ACC112 (cell line): ENCODE results near the gene CARMIL1.
A peak's percentile ranks its signal among the peaks of the same experiment; 100 is the strongest.

Experiments
- H2AFZ ChIP-seq: fragments of 200-600 bp; sonication (generic); one replicate; pipeline ENCODE4 v1.6.0; 2017; ENCODE audit warnings: antibody characterized with exemption, low read length; ENCODE audit not compliant: unreplicated experiment
- H3K27ac ChIP-seq: fragments of 200-600 bp; sonication (generic); 2 replicates; pipeline ENCODE4 v1.5.1; 2014; ENCODE audit warnings: low read depth, mild to moderate bottlenecking, antibody characterized with exemption, low read length, moderate library complexity
- H3K27me3 ChIP-seq: fragments of 200-600 bp; sonication (generic); 2 replicates; pipeline ENCODE4 v1.6.1; 2014; ENCODE audit warnings: mild to moderate bottlenecking, antibody characterized with exemption, low read length, moderate library complexity, mixed read lengths; ENCODE audit not compliant: insufficient read depth
- H3K36me3 ChIP-seq: fragments of 200-600 bp; sonication (generic); 2 replicates; pipeline ENCODE4 v1.6.1; 2016; ENCODE audit warnings: mild to moderate bottlenecking, antibody characterized with exemption, low read length, moderate library complexity, mixed read lengths; ENCODE audit not compliant: insufficient read depth
- H3K4me1 ChIP-seq: fragments of 200-600 bp; sonication (generic); one replicate; pipeline ENCODE4 v1.6.1; 2016; ENCODE audit warnings: low read length, mixed read lengths; ENCODE audit not compliant: insufficient read depth, unreplicated experiment, control insufficient read depth
- H3K4me3 ChIP-seq: fragments of 200-600 bp; sonication (generic); 2 replicates; pipeline ENCODE4 v1.5.1; 2014; ENCODE audit warnings: mild to moderate bottlenecking, low read depth, low read length
- H3K79me2 ChIP-seq: fragments of 200-600 bp; sonication (generic); one replicate; pipeline ENCODE4 v1.6.0; 2016; ENCODE audit warnings: low read length; ENCODE audit not compliant: control insufficient read depth, unreplicated experiment, insufficient read depth

CARMIL1 gene

DNA sequence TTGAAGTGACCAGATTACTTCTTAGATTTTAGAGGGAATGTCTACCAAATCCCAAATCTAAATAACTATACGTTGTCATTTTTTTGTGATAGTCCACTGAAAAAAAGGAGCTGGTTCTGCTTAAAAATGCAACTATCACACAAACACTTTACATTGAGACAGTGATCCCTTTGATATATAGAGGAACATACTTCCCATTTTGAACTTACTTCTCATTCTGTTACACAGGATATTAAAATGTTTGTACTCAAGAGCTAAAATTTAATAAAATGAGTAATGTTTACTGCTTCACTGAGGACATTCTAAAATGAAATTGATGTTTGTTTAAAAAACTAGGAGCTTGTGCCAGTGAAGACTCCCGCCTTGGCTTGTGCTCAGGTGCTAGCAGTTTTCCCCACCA lies 174.1 kb downstream of the CARMIL1 start:
- H3K27ac ChIP-seq, result no peak overlapping the region
- H3K4me1 ChIP-seq, result peaks cover 10% of the 10 kb centered on the region
- H3K36me3 ChIP-seq, result no peaks in the 10 kb centered on the region
- no peak overlapping the region for H3K4me3 ChIP-seq
- no peak overlapping the region for H2AFZ ChIP-seq
- no peaks in the 10 kb centered on the region for H3K79me2 ChIP-seq
- H3K27me3 ChIP-seq, result no peaks in the 10 kb centered on the region

DNA sequence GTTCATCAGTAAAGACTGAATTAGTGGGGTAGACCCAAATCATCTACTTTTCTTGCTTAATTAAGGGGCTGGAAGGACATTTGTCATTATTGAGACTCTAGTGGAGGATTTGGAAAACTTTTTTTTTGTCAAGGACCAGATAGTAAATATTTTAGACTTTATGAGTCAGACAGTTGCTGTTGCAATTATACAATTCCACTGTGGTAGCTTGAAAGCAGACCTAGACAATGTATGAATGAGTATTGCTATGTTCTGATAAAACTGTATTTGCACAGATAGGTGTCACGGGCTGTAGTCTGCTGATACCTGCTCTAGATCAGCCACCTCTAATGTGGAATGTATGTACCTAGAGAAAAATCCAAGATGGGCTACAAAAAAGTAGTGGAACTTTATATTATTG lies 175.0 kb downstream of the CARMIL1 start:
- Histone ChIP-seq H3K27me3 (no peaks in the 10 kb centered on the region), H2AFZ (no peak overlapping the region), H3K4me1 (peaks cover 17% of the 10 kb centered on the region), H3K4me3 (no peak overlapping the region), H3K79me2 (no peaks in the 10 kb centered on the region), H3K36me3 (no peaks in the 10 kb centered on the region), H3K27ac (no peak overlapping the region)

GRCh38 chr6:25456249-25457040 lies 177.3 kb downstream of the CARMIL1 start:
- Histone ChIP-seq H3K27ac (no peak overlapping the region), H3K79me2 (no peaks in the 10 kb centered on the region)

DNA sequence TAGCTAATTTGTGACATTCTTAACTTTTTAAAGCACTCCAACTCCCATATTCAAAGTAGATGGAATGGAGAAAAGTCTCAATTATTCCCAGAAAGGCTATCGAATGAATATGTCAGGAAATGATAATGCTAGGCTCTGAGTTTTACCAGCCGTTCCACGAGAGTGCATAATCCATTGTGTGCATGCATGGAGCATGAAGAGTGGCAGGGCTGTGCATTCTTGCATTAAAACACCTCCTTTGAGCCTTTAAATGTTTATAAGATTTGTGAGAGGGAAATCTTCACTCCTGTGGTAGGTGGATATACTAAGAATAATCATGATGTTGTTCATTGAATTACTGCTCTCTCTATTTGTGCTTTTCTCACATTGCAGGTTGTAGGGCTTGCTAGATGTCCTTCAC lies 178.3 kb downstream of the CARMIL1 start:
- H3K27me3 ChIP-seq, result no peaks in the 10 kb centered on the region
- H3K36me3 ChIP-seq, result no peaks in the 10 kb centered on the region

More at GRCh38 chr6:25456249-25457040, 177.3 kb downstream of the CARMIL1 start:
- Histone ChIP-seq H3K4me3 (no peak overlapping the region), H3K27me3 (no peaks in the 10 kb centered on the region), H2AFZ (no peak overlapping the region), H3K36me3 (no peaks in the 10 kb centered on the region), H3K4me1 (peaks cover 21% of the 10 kb centered on the region)

DNA sequence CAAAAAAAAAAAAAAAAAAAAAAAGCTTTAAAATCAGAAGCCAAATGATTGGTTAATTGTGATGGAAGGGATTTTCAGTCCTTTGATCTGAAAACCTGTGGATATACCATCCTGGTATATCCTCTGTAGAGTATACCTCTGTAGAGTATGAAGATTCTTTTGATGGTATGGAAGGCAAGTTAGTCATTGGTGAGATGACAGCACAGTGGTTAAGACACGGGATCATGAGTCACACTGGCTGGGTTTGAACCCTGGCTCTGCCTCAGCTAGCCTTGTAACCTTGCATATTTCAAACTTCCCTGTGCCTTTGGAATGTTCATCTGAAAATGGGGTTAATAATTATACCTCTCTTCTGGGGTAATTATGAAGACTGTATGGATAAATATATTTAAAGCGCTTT lies 179.3 kb downstream of the CARMIL1 start:
- Histone ChIP-seq H3K4me3 (no peak overlapping the region), H3K79me2 (no peaks in the 10 kb centered on the region), H3K4me1 (peaks cover 21% of the 10 kb centered on the region), H3K36me3 (no peaks in the 10 kb centered on the region), H2AFZ (no peak overlapping the region), H3K27me3 (no peaks in the 10 kb centered on the region), H3K27ac (peak overlapping the region; percentile 43)

More for the DNA sequence above, 178.3 kb downstream of the CARMIL1 start:
- Histone ChIP-seq H3K4me1 (peaks cover 21% of the 10 kb centered on the region), H3K27ac (no peak overlapping the region), H2AFZ (no peak overlapping the region), H3K4me3 (no peak overlapping the region), H3K79me2 (no peaks in the 10 kb centered on the region)

DNA sequence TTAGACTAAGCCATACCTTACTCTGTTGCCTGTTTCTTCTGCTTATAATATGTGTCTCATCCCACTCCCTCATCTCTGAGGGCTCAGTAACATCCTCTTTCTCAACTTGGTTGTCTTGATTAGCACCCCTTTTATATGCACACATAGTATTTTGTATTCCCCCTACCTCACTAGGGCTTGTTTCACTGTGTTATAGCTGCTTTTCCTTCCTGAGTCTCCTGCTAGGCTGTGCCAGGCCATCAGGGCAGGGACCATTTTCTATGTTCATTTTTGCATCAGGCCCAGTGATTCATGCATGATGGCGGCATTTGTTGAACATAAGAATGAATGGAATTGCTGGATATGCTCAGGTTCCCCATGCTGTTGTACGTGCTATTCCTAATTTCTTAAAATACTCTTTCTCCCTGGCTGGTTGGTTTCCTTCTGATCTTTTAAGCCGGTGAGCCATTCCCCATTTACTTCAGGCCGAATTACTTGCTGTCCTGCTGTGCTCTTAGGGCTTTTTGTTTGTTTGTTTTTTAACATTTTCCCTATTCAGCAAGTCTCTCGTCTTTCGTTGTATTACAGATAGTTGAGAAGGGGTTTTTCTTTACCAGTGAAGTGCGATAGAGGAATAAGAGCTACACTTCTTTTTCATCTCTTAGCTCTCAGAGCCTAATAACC lies 183.2 kb downstream of the CARMIL1 start:
- H3K4me1 ChIP-seq, result peaks cover 16% of the 10 kb centered on the region
- H3K27ac ChIP-seq, result no peak overlapping the region
- H3K4me3 ChIP-seq, result no peak overlapping the region
- no peaks in the 10 kb centered on the region for H3K79me2 ChIP-seq
- no peak overlapping the region for H2AFZ ChIP-seq
- H3K27me3 ChIP-seq, result no peaks in the 10 kb centered on the region
- H3K36me3 ChIP-seq, result no peaks in the 10 kb centered on the region

GRCh38 chr6:25463441-25463840 lies 184.3 kb downstream of the CARMIL1 start:
- no peak overlapping the region for H3K27ac ChIP-seq

GRCh38 chr6:25464225-25464624 lies 185.1 kb downstream of the CARMIL1 start:
- no peak overlapping the region for H2AFZ ChIP-seq
- H3K4me1 ChIP-seq, result peaks cover 5% of the 10 kb centered on the region
- H3K27me3 ChIP-seq, result no peaks in the 10 kb centered on the region
- H3K79me2 ChIP-seq, result no peaks in the 10 kb centered on the region
- H3K4me3 ChIP-seq, result no peak overlapping the region
- no peak overlapping the region for H3K27ac ChIP-seq
- H3K36me3 ChIP-seq, result no peaks in the 10 kb centered on the region

More at GRCh38 chr6:25463441-25463840, 184.3 kb downstream of the CARMIL1 start:
- Histone ChIP-seq H3K79me2 (no peaks in the 10 kb centered on the region), H3K27me3 (no peaks in the 10 kb centered on the region), H2AFZ (no peak overlapping the region), H3K4me3 (no peak overlapping the region), H3K36me3 (no peaks in the 10 kb centered on the region), H3K4me1 (peaks cover 10% of the 10 kb centered on the region)

DNA sequence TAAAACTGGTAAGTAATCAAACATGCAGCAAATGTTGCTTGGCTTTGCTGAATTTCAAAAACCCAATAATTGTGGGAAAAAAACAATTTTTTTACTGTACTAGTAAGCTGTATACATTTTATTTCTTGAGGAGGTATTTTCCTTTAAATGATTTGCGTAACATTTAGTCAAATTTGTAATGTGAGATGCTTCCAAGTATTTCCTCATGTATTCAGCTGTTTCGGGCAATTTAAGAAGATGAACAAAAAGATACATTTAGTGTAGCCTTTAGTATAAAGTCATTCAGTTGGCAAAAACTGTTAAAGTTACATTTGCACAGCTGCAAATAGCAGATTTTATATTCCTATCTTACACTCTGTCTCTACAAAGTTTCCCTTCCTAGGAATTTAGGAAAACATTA lies 186.8 kb downstream of the CARMIL1 start:
- Histone ChIP-seq H3K36me3 (no peaks in the 10 kb centered on the region), H3K27me3 (no peaks in the 10 kb centered on the region), H3K27ac (no peak overlapping the region), H2AFZ (no peak overlapping the region), H3K4me1 (no peaks in the 10 kb centered on the region), H3K4me3 (no peak overlapping the region), H3K79me2 (no peaks in the 10 kb centered on the region)

- no peak overlapping the region for H3K4me3 ChIP-seq
- no peak overlapping the region for H3K27ac ChIP-seq
- H3K27me3 ChIP-seq, result no peaks in the 10 kb centered on the region
- H2AFZ ChIP-seq, result no peak overlapping the region
- no peaks in the 10 kb centered on the region for H3K4me1 ChIP-seq
- H3K36me3 ChIP-seq, result no peaks in the 10 kb centered on the region
- no peaks in the 10 kb centered on the region for H3K79me2 ChIP-seq
These were observed 189.7 kb downstream of the CARMIL1 start for GRCh38 chr6:25468881-25469280.
